ENCODE data around the gene GALNT1. TPM values are rescaled to one million over a fixed set of nuclear protein-coding genes. Genes with fewer than 3 reads are reported as not detected.
A peak's percentile ranks its signal among the peaks of the same experiment; 100 is the strongest.

Gene GALNT1
- total RNA-seq (2021) = 77.9 and 81.1 TPM in 2 replicates
- long read RNA-seq, partial matches to known transcripts = 7 of 30 reads
- long read RNA-seq, other reads (novel, unspliced or antisense) = 20 of 30 reads

DNA sequence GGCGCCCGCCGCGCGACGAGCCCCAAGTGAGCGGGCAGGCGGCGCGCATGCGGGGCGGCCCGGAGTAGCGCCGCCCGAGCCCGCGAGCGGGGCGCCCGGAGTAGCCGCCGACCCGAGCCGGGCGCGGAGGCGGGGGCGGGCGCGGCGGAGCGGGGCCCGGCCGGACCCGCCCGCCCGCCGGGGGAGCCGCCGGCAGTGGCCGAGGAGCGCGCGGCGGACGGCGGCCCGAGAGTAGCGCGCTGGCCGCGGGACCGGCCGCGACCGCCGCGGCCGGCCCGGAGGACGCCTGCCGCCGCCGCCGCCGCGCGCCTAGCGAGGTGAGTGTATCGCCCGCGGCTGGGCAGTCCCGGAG, at the start of gene GALNT1:
Gene GALNT1 (plus strand): TSS at position 195 of the 352 bp plus-strand sequence. CDS start 72,923 bp downstream, outside the sequence.
- TF ChIP-seq, protein P1, sequence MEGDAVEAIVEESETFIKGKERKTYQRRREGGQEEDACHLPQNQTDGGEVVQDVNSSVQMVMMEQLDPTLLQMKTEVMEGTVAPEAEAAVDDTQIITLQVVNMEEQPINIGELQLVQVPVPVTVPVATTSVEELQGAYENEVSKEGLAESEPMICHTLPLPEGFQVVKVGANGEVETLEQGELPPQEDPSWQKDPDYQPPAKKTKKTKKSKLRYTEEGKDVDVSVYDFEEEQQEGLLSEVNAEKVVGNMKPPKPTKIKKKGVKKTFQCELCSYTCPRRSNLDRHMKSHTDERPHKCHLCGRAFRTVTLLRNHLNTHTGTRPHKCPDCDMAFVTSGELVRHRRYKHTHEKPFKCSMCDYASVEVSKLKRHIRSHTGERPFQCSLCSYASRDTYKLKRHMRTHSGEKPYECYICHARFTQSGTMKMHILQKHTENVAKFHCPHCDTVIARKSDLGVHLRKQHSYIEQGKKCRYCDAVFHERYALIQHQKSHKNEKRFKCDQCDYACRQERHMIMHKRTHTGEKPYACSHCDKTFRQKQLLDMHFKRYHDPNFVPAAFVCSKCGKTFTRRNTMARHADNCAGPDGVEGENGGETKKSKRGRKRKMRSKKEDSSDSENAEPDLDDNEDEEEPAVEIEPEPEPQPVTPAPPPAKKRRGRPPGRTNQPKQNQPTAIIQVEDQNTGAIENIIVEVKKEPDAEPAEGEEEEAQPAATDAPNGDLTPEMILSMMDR (conservative IDR thresholded peaks at IDR 0.05) = no peak
- Histone ChIP-seq H3K18ac (ENCODE audit: insufficient read length, low read depth, low read length) (peak within 1 kb of the TSS; percentile 80), H3K23ac (ENCODE audit: insufficient read length, low read depth, low read length) (no peak within 1 kb of the TSS), H3K56ac (ENCODE audit: insufficient read length, low read depth, low read length) (no peak within 1 kb of the TSS), H2BK20ac (ENCODE audit: low read depth, low read length, poor library complexity, severe bottlenecking) (no peak within 1 kb of the TSS), H3K79me2 (ENCODE audit: insufficient read depth, low read length) (peaks cover 23% of the 10 kb centered on the region; the same call in 1 of the 2 replicates), H3K27me3 (ENCODE audit: insufficient read depth, low read length) (no peaks in the 10 kb centered on the region), H3K9me3 (ENCODE audit: control insufficient read depth, low read depth, low read length) (peaks cover 10% of the 10 kb centered on the region), H4K91ac (ENCODE audit: insufficient read length, low read depth, low read length) (no peak within 1 kb of the TSS), H3K79me1 (ENCODE audit: insufficient read depth, low read depth, low read length, poor library complexity, severe bottlenecking) (peaks cover 9% of the 10 kb centered on the region), H3K4me2 (ENCODE audit: insufficient read depth, insufficient read length, low read length) (peak within 1 kb of the TSS; percentile 95), H4K5ac (ENCODE audit: insufficient read length, low read depth, low read length) (no peak within 1 kb of the TSS), H4K20me1 (ENCODE audit: control insufficient read depth, insufficient read depth, insufficient read length) (no peaks in the 10 kb centered on the region), H2BK12ac (ENCODE audit: insufficient read length, low read depth, low read length) (no peak within 1 kb of the TSS), H3K4ac (ENCODE audit: low read depth, low read length) (no peak within 1 kb of the TSS), H2BK5ac (ENCODE audit: insufficient read length, low read length) (no peak within 1 kb of the TSS), H2BK120ac (ENCODE audit: low read depth, low read length, poor library complexity, severe bottlenecking) (no peak within 1 kb of the TSS), H2AFZ (ENCODE audit: low read length) (no peak within 1 kb of the TSS), H3K27ac (ENCODE audit: insufficient read length, low read depth, low read length) (no peak within 1 kb of the TSS), H2AK5ac (ENCODE audit: insufficient read length, low read length) (no peak within 1 kb of the TSS), H3K4me1 (ENCODE audit: insufficient read depth, low read length) (no peaks in the 10 kb centered on the region; the same call in none of the 2 replicates), H3K9ac (ENCODE audit: extremely low read depth, insufficient read length, low read length) (peak within 1 kb of the TSS; percentile 65), H3K23me2 (ENCODE audit: insufficient read length, low read depth, low read length, poor library complexity, severe bottlenecking) (peaks cover 9% of the 10 kb centered on the region), H2BK15ac (ENCODE audit: low read depth, low read length) (no peak within 1 kb of the TSS), H4K8ac (replicated peaks; ENCODE audit: insufficient read length, low read depth, low read length) (no peak within 1 kb of the TSS), H3T11ph (ENCODE audit: low read length) (no peak within 1 kb of the TSS), H3K14ac (ENCODE audit: insufficient read depth, low read length) (peak within 1 kb of the TSS; percentile 94)
- WGBS (ENCODE audit: extremely low coverage, insufficient read length, low lambda C conversion rate) = no CpG with 5 or more reads among the region's 74 CpGs
- Mint-ChIP-seq H3K4me1 (peaks cover 11 to 15% of the 10 kb centered on the region in 2 experiments), H3K4me3 (peak within 1 kb of the TSS; percentile 69 to 85), H3K36me3 (ENCODE audit: insufficient read depth in 1 of 3, low read depth in 3 of 3) (peaks cover 24 to 33% (median 27%) of the 10 kb centered on the region in 3 experiments), H3K9me3 (peaks cover 30 to 33% of the 10 kb centered on the region in 2 experiments), H3K27me3 (ENCODE audit: low read depth) (peaks cover 28% of the 10 kb centered on the region), H3K27ac (peak within 1 kb of the TSS in 1 of 3 experiments; percentile 86; a peak in 2 of 7 replicates)
- no peak for DNase-seq
